Measurements from ENCODE around the gene SPRR2D.

- TF ChIP-seq CTCF (IDR thresholded peaks at IDR 0.05; ENCODE audit: insufficient read depth, low read length, poor library complexity, severe bottlenecking) = no peak
- TF ChIP-seq EZH2phosphoT487 (conservative IDR thresholded peaks at IDR 0.05; ENCODE audit: low read length) = no peak
Observed at GRCh38 chr1:153024413-153024812, 16.5 kb downstream of the SPRR2D start.
